ENCODE results near the gene CCAR1. TPM values are rescaled to one million over a fixed set of nuclear protein-coding genes. Genes with fewer than 3 reads are reported as not detected.
"Not testable (repeated sequence)": the region's sequence is repeated elsewhere in the genome, so short reads cannot be mapped to it uniquely, and the experiment has no call there.

Gene CCAR1
- total and polyA plus RNA-seq, 2 experiments from 2014 or later, result 32.4 to 53.2 TPM

DNA sequence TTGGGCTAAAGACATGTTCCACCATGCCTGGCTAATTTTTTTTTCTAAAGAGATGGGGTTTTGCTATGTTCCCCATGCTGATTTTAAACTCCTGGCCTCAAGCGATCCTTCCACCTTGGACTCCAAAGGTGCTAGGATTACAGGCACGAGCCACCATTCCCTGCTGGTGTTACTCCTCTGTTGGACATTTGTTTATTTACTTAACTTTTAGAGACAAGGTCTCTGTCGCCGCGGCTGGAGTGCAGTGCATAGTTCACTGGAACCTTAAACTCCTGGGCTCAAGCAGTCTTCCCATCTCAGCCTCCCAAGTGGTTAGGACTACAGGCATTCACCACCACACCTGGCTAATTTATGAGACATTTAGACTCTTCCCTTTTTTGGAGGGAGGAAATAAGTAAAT lies 38.9 kb downstream of the CCAR1 start:
- Histone ChIP-seq H3K36me3 (ENCODE audit: low read depth) (peaks cover 66% of the 10 kb centered on the region), H3K27me3 (replicated peaks; ENCODE audit: insufficient read depth) (no peaks in the 10 kb centered on the region), H3K27ac (no peak overlapping the region), H3K9me2 (ENCODE audit: insufficient read depth) (no peaks in the 10 kb centered on the region), H3K4me1 (ENCODE audit: insufficient read depth) (no peaks in the 10 kb centered on the region), H3F3A (ENCODE audit: insufficient read depth) (0 out of 2 replicates have a peak, but pooled peaks cover 3% of the 10 kb centered on the region), H3K4me3 (no peak overlapping the region), H3K9ac (no peak overlapping the region), H3K4me2 (ENCODE audit: unreplicated experiment) (no peak overlapping the region), H2AFZ (no peak overlapping the region), H4K20me1 (ENCODE audit: insufficient read depth) (no peaks in the 10 kb centered on the region), H3K79me2 (ENCODE audit: insufficient read depth) (peaks cover 18% of the 10 kb centered on the region), H3K9me3 (ENCODE audit: low read depth) (no peaks in the 10 kb centered on the region)
- no peak for DNase-seq
- TF ChIP-seq EZH2 (IDR thresholded peaks at IDR 0.05; ENCODE audit: insufficient read depth, poor library complexity, severe bottlenecking) (no peak), EZH2phosphoT487 (IDR thresholded peaks at IDR 0.05; ENCODE audit: insufficient read depth, low read depth) (no peak)
- WGBS, 2 experiments (ENCODE audit: low coverage in 1 of 2, low lambda C conversion rate in 2 of 2, missing lambda C conversion rate in 2 of 2), result 88% methylated on average over 5 of the region's 5 CpGs
- in situ Hi-C loops (cut with MboI), result no loop called here

DNA sequence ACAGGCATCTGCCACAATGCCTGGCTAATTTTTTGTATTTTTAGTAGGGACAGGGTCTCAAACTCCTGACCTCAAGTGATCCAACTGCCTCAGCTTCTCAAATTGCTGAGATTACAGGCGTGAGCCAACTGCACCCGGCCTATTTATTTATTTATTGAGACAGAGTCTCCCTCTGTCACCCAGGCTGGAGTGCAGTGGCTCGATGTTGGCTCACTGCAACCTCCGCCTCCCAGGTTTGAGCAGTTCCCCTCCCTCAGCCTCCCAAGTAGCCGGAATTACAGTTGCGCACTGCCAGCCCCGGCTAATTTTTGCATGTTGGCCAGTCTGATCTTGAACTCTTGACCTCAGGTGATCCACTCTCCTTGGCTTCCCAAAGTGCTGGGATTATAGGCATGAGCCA lies 46.4 kb downstream of the CCAR1 start:
- in situ Hi-C loops (cut with MboI), result not testable (repeated sequence)

DNA sequence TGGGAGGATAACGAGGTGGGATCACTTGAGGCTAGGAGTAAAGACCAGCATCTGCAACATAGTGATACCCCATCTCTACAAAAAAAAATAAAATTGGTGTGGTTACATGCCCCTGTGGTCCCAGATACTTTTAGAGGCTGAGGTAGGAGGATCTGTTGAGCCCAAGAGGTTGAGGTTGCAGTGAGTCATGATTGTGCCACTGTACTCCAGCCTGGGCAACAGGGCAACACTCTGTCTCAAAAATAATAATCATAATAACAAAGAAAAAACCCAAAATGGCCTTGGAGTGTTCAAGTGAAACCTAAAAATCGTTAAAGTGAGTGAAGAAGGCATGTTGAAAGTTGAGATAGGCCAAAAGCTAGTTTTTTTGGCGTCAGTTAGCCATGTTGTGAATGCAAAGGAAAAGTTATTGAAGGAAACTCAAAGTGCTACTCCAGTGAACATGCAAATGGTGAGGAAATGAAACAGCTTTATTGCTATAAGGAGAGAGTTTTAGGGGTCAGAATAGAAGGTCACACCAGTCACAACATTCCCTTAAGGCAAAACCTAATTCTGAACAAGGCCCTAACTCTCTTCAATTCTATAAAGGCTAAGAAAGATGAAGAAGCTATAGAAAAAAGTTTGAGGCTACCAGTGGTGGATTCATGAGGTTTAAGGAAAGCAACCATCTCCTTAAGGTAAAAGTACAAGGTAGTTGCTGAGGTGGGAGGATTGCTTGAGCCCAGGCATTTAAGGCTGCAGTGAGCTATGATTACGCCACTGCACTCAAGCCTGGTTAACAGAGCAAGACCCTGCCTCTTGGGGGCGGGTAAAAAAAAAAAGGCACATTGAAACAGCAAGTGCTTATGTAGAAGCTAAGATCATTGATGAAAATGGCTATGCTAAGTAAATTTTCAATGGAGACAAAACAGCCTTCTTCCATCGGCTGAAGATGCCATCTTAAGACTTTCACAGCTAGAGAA lies 60.9 kb downstream of the CCAR1 start:
- H3K27ac ChIP-seq, result no peak overlapping the region
- H3K4me3 ChIP-seq, result no peak overlapping the region
- in situ Hi-C loops (cut with MboI), result no loop called here
- H3K4me1 ChIP-seq (ENCODE audit: insufficient read depth), result no peaks in the 10 kb centered on the region
- H3K9me2 ChIP-seq (ENCODE audit: insufficient read depth), result no peaks in the 10 kb centered on the region
- no peak for DNase-seq
- no peak overlapping the region for H2AFZ ChIP-seq
- WGBS, 2 experiments (ENCODE audit: low coverage in 1 of 2, low lambda C conversion rate in 2 of 2, missing lambda C conversion rate in 2 of 2), result 85 to 89% methylated on average over 6 of the region's 6 CpGs
- H3K4me2 ChIP-seq (ENCODE audit: unreplicated experiment), result no peak overlapping the region
- H3K79me2 ChIP-seq (ENCODE audit: insufficient read depth), result no peaks in the 10 kb centered on the region
- peaks cover 59% of the 10 kb centered on the region for H3K36me3 ChIP-seq (ENCODE audit: low read depth)
- no peaks in the 10 kb centered on the region for H3K9me3 ChIP-seq (ENCODE audit: low read depth)
- H4K20me1 ChIP-seq (ENCODE audit: insufficient read depth), result no peaks in the 10 kb centered on the region
- 0 out of 2 replicates have a peak, but pooled peaks cover 11% of the 10 kb centered on the region for H3F3A ChIP-seq (ENCODE audit: insufficient read depth)
- TF ChIP-seq EZH2 (IDR thresholded peaks at IDR 0.05; ENCODE audit: insufficient read depth, poor library complexity, severe bottlenecking), result no peak
- no peak for TF ChIP-seq EZH2phosphoT487 (IDR thresholded peaks at IDR 0.05; ENCODE audit: insufficient read depth, low read depth)
- no peak overlapping the region for H3K9ac ChIP-seq
- no peaks in the 10 kb centered on the region for H3K27me3 ChIP-seq (replicated peaks; ENCODE audit: insufficient read depth)

More for the DNA sequence above, 46.4 kb downstream of the CCAR1 start:
- not testable (repeated sequence) for H3K9me2 ChIP-seq (ENCODE audit: insufficient read depth); H3K4me2 ChIP-seq (ENCODE audit: unreplicated experiment); H3K4me1 ChIP-seq (ENCODE audit: insufficient read depth); H2AFZ ChIP-seq; H3K4me3 ChIP-seq; H3K9me3 ChIP-seq (ENCODE audit: low read depth); H3F3A ChIP-seq (ENCODE audit: insufficient read depth); DNase-seq; H3K27ac ChIP-seq; H3K27me3 ChIP-seq (replicated peaks; ENCODE audit: insufficient read depth); H3K9ac ChIP-seq; H4K20me1 ChIP-seq (ENCODE audit: insufficient read depth)
- H3K79me2 ChIP-seq (ENCODE audit: insufficient read depth), result peaks cover 33% of the 10 kb centered on the region
- 99 to 100% methylated on average over 7 of the region's 7 CpGs for WGBS, 2 experiments (ENCODE audit: low coverage in 1 of 2, low lambda C conversion rate in 2 of 2, missing lambda C conversion rate in 2 of 2)
- peaks cover 59% of the 10 kb centered on the region for H3K36me3 ChIP-seq (ENCODE audit: low read depth)

DNA sequence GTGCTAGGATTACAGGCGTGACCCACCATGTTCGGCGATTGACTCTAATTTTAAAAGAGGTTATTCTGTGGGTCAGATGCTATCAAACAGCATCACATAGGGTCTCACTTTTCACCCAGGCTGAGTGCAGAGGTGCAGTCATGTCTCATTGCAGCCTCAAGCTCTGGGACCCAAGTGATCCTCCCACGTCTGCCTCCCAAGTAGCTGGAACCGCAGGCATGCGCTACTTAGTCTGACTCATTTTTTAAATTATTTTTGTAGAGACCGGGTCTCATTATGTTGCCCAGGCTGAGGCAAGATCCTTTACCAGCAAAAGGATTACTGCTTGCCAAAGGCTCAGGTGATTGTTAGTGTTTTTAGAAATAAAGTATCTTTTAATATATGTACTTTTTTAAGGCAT lies 63.4 kb downstream of the CCAR1 start:
- no peak overlapping the region for H2AFZ ChIP-seq
- no peak overlapping the region for H3K4me2 ChIP-seq (ENCODE audit: unreplicated experiment)
- TF ChIP-seq EZH2 (IDR thresholded peaks at IDR 0.05; ENCODE audit: insufficient read depth, poor library complexity, severe bottlenecking) (no peak), EZH2phosphoT487 (IDR thresholded peaks at IDR 0.05; ENCODE audit: insufficient read depth, low read depth) (no peak)
- no peak overlapping the region for H3K4me3 ChIP-seq
- no peaks in the 10 kb centered on the region for H3K9me2 ChIP-seq (ENCODE audit: insufficient read depth)
- no peak overlapping the region for H3K9ac ChIP-seq
- no peak overlapping the region for H3K27ac ChIP-seq
- H3F3A ChIP-seq (ENCODE audit: insufficient read depth), result 0 out of 2 replicates have a peak, but pooled peaks cover 11% of the 10 kb centered on the region
- in situ Hi-C loops (cut with MboI), result no loop called here
- DNase-seq, result no peak
- no peaks in the 10 kb centered on the region for H3K9me3 ChIP-seq (ENCODE audit: low read depth)
- no peaks in the 10 kb centered on the region for H3K27me3 ChIP-seq (replicated peaks; ENCODE audit: insufficient read depth)
- no peaks in the 10 kb centered on the region for H4K20me1 ChIP-seq (ENCODE audit: insufficient read depth)
- peaks cover 59% of the 10 kb centered on the region for H3K36me3 ChIP-seq (ENCODE audit: low read depth)
- H3K4me1 ChIP-seq (ENCODE audit: insufficient read depth), result no peaks in the 10 kb centered on the region
- no peaks in the 10 kb centered on the region for H3K79me2 ChIP-seq (ENCODE audit: insufficient read depth)
- 87 to 90% methylated on average over 7 of the region's 7 CpGs for WGBS, 2 experiments (ENCODE audit: low coverage in 1 of 2, low lambda C conversion rate in 2 of 2, missing lambda C conversion rate in 2 of 2)

Data from GM23248 (cell line).